AG04449 (cell line): ENCODE data around the gene NCOA1.

ENCODE experiments used
- CTCF ChIA-PET: fragments of 350-600 bp; formaldehyde crosslinking; extraction: SDS; loops from one replicate; lab custom pipeline; 2021; ENCODE audit warnings: antibody characterized with exemption; lab: Yijun Ruan, JAX
- POLR2A ChIA-PET: fragments of 400-600, 350-600 bp; formaldehyde crosslinking; extraction: SDS; loops from one replicate; lab custom pipeline; 2020; ENCODE audit warnings: antibody characterized with exemption, inconsistent platforms; lab: Yijun Ruan, JAX
- DNase-seq: peaks from one replicate; pipeline ENCODE4 v3.0.0-alpha.2; 2010; ENCODE audit warnings: low read depth, low spot score
- H3K4me3 ChIP-seq: 2 replicates; pipeline ENCODE4 v1.5.1; 2011; ENCODE audit warnings: low read depth, mild to moderate bottlenecking, control low read depth, low read length
- TF ChIP-seq, protein P1 (sequence below): IDR thresholded peaks from one replicate; pipeline ENCODE4 v1.5.1; 2011; ENCODE audit warnings: mild to moderate bottlenecking, moderate library complexity, low read length, control low read depth, inconsistent platforms; ENCODE audit not compliant: insufficient read depth; ENCODE audit errors: missing control alignments

NCOA1 gene

DNA sequence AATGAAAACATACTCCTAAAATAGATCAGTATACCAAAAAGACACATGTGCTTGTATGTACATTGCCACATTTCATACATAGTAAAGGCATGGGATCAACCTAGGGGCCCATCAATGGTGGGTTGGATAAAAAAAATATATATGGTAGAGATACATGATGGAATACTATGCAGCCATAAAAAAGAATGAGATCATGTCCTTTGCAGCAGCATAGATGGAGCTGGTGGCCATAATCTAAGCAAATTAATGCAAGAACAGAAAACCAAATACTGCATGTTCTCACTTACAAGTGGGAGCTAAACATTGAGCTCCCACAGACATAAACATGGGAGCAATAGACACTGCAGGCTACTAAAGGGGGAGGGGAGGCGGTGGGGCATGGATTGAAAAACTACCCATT, 18.6 kb upstream of the NCOA1 start:
- ChIA-PET CTCF (interaction anchor here (0.7 kb wide), 1 partner anchor 16 kb away, joined by 3 read pairs; no protein-coding TSS in a partner anchor), POLR2A (no interaction called here)
- DNase-seq = no peak
- H3K4me3 ChIP-seq = no peak overlapping the region
- TF ChIP-seq, protein P1, sequence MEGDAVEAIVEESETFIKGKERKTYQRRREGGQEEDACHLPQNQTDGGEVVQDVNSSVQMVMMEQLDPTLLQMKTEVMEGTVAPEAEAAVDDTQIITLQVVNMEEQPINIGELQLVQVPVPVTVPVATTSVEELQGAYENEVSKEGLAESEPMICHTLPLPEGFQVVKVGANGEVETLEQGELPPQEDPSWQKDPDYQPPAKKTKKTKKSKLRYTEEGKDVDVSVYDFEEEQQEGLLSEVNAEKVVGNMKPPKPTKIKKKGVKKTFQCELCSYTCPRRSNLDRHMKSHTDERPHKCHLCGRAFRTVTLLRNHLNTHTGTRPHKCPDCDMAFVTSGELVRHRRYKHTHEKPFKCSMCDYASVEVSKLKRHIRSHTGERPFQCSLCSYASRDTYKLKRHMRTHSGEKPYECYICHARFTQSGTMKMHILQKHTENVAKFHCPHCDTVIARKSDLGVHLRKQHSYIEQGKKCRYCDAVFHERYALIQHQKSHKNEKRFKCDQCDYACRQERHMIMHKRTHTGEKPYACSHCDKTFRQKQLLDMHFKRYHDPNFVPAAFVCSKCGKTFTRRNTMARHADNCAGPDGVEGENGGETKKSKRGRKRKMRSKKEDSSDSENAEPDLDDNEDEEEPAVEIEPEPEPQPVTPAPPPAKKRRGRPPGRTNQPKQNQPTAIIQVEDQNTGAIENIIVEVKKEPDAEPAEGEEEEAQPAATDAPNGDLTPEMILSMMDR = no peak

- TF ChIP-seq, protein P1 = no peak
- no peak overlapping the region for H3K4me3 ChIP-seq
- DNase-seq = no peak
- POLR2A ChIA-PET = no interaction called here
- CTCF ChIA-PET = no interaction called here
Measured at GRCh38 chr2:24473626-24474025, 17.4 kb upstream of the NCOA1 start.

GRCh38 chr2:24474053-24474452, 17.0 kb upstream of the NCOA1 start:
- TF ChIP-seq, protein P1 = no peak
- H3K4me3 ChIP-seq = no peak overlapping the region
- no peak for DNase-seq
- ChIA-PET POLR2A (no interaction called here), CTCF (no interaction called here)

DNA sequence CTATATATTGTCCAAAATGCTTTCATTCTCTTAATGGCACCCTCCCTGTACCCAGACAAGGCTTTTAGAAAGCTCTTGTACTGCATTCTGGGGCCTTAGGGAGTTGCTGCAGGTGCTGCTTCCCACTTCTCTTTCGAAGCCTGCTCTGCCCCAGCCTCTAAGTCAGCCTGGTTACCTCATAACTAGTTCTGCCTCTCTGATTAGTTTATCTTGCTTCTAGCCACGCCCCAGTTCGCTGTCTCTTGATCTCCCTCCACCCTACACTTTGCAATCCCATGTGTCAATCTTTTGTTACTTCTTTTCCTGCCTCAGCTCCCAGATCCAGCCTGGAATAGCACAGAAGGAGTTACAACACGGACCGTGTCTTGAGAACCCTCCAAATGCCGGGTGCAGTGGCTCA, 13.8 kb upstream of the NCOA1 start:
- no peak overlapping the region for H3K4me3 ChIP-seq
- TF ChIP-seq, protein P1 = no peak
- no peak for DNase-seq
- ChIA-PET CTCF (no interaction called here), POLR2A (no interaction called here)

GRCh38 chr2:24478243-24478642, 12.8 kb upstream of the NCOA1 start:
- TF ChIP-seq, protein P1 = no peak
- POLR2A ChIA-PET = no interaction called here
- no peak overlapping the region for H3K4me3 ChIP-seq
- no peak for DNase-seq
- CTCF ChIA-PET = no interaction called here

GRCh38 chr2:24480245-24480644, 10.8 kb upstream of the NCOA1 start:
- H3K4me3 ChIP-seq = no peak overlapping the region
- ChIA-PET POLR2A (no interaction called here), CTCF (no interaction called here)
- no peak for DNase-seq
- TF ChIP-seq, protein P1 = no peak
